Psoas muscle (tissue), 8 donors: ENCODE results near the gene KRTAP10-9. TPM values are rescaled to one million over a fixed set of nuclear protein-coding genes. Genes with fewer than 3 reads are reported as not detected.
"Not testable (repeated sequence)": the region's sequence is repeated elsewhere in the genome, so short reads cannot be mapped to it uniquely, and the experiment has no call there.

Experiments used
- ATAC-seq, 4 donors: fragments of 200-7000 bp; cut with Tn5 transposase; one replicate each; pipeline ENCODE4 v1.9.1; 2020; ENCODE audit warnings: moderate library complexity in 3 of 4, mild to moderate bottlenecking in 2 of 4
- DNase-seq, 2 donors: peaks; one replicate each; pipeline ENCODE4 v3.0.0-alpha.2; 2020
- H3K27ac ChIP-seq: fragments of 200-600 bp; one replicate; pipeline ENCODE4 v1.8.0; 2022
- H3K27me3 ChIP-seq, 3 donors: fragments of 200-600 bp in 1 of 3; one replicate each; pipeline versions ENCODE4 v1.6.1 to v1.8.0; 2013 to 2022; ENCODE audit warnings: low read length in 2 of 3, mild to moderate bottlenecking in 2 of 3, moderate library complexity in 1 of 3; ENCODE audit not compliant: insufficient read depth in 3 of 3
- H3K36me3 ChIP-seq, 2 donors: fragments of 200-600 bp in 1 of 2; one replicate each; pipeline versions ENCODE4 v1.6.1 to v1.8.0; 2013 to 2022; ENCODE audit warnings: low read depth in 1 of 2, mild to moderate bottlenecking in 1 of 2, moderate library complexity in 1 of 2; ENCODE audit not compliant: insufficient read depth in 1 of 2
- H3K4me1 ChIP-seq: fragments of 200-600 bp; one replicate; pipeline ENCODE4 v1.8.0; 2022
- H3K4me3 ChIP-seq: fragments of 200-600 bp; one replicate; pipeline ENCODE4 v1.8.0; 2022; ENCODE audit warnings: mild to moderate bottlenecking
- H3K9me3 ChIP-seq: fragments of 200-600 bp; one replicate; pipeline ENCODE4 v1.8.0; 2022
- WGBS, 3 donors: extraction: QIAGEN DNeasy Blood & Tissue Kit; methylation state at CpG; one replicate each; pipeline versions ENCODE4 v1.1.6 to v1.1.7; 2013; 5-methylcytosine and 5-hydroxymethylcytosine counted together
- intact Hi-C, 2 donors: fragments of 100-400 bp; cut with DNase I; formaldehyde crosslinking; loops; one replicate each; pipeline versions ENCODE4 v1.11.0 to v1.14.2; 2022
- polyA plus RNA-seq, 3 donors: library from polyadenylated mRNA; stranded (reverse); fragments of 200-250 nt; gene quantifications; one replicate each; pipeline ENCODE4 v1.2.3, GENCODE V29; 2013
- total RNA-seq, 4 donors: library from RNA; stranded (reverse); fragmentation: NEBNext Ultra II Directional in 2 of 4; extraction: Animal tissue kit (Norgen Biotek cat#: 25700) in 2 of 4; gene quantifications; one replicate each; pipeline versions ENCODE4 v1.2.1 to v1.2.4, GENCODE V29; 2021 to 2023
- TF ChIP-seq, protein P1 (sequence below): fragments of 200-600 bp; IDR thresholded peaks from one replicate; pipeline ENCODE4 v1.8.0; 2022; ENCODE audit warnings: antibody characterized with exemption
- donor health status: healthy with polysubstance abuse.
- donor health status: DM: no; HTN: no; CAD: no; lungs with moderate emphysema.
- donor health status: Bipolar disorder and iron deficiency.
- donor health status: healthy.
- donor health status: DM: yes; HTN: yes; CAD: no.
- donor health status: DM: no; HTN: no; CAD: no.
- donor health status: DM: no; HTN: no; CAD: no.
- donor health status: DM: yes; HTN: yes; CAD: no.

Gene KRTAP10-9
- total and polyA plus RNA-seq, 7 donors, result not detected

DNA sequence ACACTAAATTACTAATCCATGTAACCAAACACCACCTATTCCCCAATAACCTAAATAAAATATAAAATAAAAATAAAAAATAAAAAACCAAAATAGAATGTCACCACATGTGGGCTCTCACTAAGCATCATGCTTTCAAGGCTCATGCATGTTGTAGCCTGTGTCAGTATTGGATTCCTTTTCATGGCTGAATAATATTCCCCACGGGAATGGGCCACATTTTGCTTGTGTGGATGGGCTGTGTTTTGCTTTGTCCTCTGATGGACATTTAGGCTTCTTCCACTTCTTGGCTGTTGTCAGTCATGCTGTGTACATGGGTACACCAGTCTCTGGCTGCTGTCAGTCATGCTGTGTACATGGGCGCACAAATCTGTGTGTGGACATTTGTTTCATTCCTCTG, 37.8 kb upstream of the KRTAP10-9 start:
- no peak for DNase-seq
- no peak overlapping the region for H3K27ac ChIP-seq
- TF ChIP-seq, protein P1, sequence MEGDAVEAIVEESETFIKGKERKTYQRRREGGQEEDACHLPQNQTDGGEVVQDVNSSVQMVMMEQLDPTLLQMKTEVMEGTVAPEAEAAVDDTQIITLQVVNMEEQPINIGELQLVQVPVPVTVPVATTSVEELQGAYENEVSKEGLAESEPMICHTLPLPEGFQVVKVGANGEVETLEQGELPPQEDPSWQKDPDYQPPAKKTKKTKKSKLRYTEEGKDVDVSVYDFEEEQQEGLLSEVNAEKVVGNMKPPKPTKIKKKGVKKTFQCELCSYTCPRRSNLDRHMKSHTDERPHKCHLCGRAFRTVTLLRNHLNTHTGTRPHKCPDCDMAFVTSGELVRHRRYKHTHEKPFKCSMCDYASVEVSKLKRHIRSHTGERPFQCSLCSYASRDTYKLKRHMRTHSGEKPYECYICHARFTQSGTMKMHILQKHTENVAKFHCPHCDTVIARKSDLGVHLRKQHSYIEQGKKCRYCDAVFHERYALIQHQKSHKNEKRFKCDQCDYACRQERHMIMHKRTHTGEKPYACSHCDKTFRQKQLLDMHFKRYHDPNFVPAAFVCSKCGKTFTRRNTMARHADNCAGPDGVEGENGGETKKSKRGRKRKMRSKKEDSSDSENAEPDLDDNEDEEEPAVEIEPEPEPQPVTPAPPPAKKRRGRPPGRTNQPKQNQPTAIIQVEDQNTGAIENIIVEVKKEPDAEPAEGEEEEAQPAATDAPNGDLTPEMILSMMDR, result no peak
- no peaks in the 10 kb centered on the region for H3K9me3 ChIP-seq
- H3K36me3 ChIP-seq, result no peaks in the 10 kb centered on the region
- H3K4me3 ChIP-seq, result no peak overlapping the region
- no peaks in the 10 kb centered on the region for H3K4me1 ChIP-seq
- 94 to 95% (median 94%) methylated on average over 2 of the region's 2 CpGs for WGBS, 3 donors
- peaks cover 3 to 43% (median 14%) of the 10 kb centered on the region in 3 donors for H3K27me3 ChIP-seq
- intact Hi-C loops, result no loop called here
- no peak for ATAC-seq

DNA sequence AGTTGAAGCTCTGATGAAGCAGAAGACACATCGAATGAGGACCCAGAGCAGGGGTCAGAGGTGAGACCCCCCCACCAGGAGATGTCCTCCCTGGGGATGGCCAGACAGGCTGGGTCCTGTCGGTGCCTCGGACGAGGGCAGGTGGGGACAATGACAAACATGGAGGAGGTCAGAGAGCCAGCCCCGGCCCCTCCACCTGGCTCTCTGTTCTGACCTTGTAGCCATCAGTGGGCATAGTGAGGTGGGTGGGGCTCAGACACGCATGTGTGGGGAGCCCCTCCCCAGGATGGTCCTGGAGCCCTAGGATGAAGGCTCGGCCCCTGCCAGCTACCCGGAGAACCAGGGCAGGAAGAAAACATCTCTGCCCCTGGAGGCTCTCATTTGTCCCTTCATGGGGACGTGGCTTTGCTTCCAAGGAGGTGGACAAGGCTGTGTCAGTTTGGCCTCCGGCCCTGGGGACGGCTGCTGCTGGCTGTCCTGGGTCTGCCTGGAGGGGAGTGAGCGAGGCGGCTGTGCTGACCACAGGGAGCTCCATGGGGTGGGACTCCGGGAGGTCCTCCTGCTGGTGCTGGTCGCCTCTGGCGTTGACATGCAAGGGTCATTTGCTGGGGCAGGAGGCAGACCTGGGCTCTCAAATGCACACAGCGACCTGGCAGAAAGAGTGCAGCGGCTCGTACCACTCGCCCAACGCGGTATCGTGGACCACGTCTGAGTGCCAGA, 37.1 kb upstream of the KRTAP10-9 start:
- TF ChIP-seq, protein P1, result no peak
- ATAC-seq, result no peak
- H3K27ac ChIP-seq, result no peak overlapping the region
- H3K9me3 ChIP-seq, result no peaks in the 10 kb centered on the region
- no peak for DNase-seq
- WGBS, 3 donors, result 57 to 66% (median 60%) methylated on average over 22 to 24 of the region's 24 CpGs
- H3K36me3 ChIP-seq, result no peaks in the 10 kb centered on the region
- no peak overlapping the region for H3K4me3 ChIP-seq
- peaks cover 0 to 41% (median 16%) of the 10 kb centered on the region in 3 donors for H3K27me3 ChIP-seq
- intact Hi-C loops, result no loop called here
- no peaks in the 10 kb centered on the region for H3K4me1 ChIP-seq

DNA sequence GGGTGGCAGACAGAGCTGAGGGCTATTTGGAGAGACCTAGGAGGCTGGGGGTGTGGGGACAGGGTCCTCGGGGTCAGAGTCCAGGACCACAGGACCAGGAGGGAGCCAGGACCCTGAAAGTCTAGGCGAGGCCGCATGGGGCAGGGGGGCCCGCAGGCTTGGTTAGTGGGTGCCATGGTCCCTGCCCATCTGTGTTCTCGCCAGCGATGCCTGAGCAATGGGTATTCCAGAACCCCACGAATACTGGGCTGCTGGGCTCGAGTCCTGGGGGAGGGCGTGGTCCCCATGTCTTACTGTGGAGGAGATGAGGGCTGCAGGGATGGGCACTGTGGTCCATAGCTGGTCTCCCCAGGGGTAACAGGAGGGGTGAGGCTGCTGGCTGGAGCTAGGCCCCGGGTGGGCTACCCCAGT, 36.6 kb upstream of the KRTAP10-9 start:
- Histone ChIP-seq H3K4me3 (no peak overlapping the region), H3K27ac (no peak overlapping the region), H3K4me1 (no peaks in the 10 kb centered on the region), H3K9me3 (no peaks in the 10 kb centered on the region), H3K27me3 (peaks cover 0 to 42% (median 15%) of the 10 kb centered on the region in 3 donors), H3K36me3 (no peaks in the 10 kb centered on the region)
- no peak for ATAC-seq
- DNase-seq, result no peak
- intact Hi-C loops, result no loop called here
- TF ChIP-seq, protein P1, result no peak
- 72 to 82% (median 75%) methylated on average over 9 to 10 of the region's 10 CpGs for WGBS, 3 donors

DNA sequence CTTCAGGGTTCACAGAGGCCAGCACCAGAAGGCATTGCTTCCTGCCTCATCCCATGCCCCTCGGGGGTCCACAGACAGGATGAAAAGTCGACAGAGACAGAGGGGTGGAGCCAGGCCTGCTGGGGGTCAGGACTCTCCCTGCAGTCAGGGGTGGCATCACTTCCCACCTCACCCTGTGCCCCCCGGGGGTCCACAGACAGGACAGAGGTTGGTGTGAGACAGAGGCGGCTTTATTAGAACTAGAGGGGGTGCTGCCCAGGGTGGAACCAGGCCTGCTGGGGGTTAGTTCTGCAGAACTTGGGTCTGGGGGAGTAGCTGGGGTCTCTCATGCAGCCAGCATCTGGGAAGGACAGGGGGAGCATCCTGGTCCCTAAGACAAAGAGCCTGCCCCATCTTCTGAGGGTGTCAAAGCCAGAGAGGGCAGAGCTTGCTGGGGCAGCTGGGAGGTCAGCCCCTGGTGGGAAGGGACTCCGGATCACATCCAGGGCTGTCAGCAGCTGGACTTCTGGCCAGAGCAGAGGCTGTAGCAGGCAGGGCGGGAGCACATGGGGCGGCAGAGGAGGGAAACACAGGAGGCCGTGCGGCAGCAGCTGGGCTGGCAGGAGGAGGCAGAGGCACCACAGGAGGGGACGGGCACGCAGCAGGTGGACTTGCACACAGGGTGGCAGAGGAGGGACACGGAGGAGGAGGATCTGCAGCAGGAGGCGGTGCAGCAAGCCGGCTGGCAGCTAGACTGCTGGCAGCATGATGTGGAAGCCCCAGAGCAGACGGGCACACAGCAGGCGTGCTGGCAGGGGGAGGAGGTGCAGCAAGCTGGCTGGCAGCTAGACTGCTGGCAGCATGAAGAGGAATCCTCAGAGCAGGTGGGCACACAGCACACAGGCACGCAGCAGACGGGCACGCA, 35.7 kb upstream of the KRTAP10-9 start:
- not testable (repeated sequence) for ATAC-seq

DNA sequence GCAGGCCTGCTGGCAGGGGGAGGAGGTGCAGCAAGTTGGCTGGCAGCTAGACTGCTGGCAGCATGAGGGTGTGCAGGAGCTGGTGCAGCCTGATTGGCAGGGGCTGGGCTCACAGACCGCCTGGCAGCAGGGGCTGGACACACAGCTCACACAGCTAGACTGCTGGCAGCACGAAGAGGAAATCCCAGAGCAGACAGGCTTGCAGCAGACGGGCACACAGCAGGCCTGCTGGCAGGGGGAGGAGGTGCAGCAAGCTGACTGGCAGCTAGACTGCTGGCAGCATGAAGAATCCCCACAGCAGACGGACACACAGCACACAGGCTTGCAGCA, 35.1 kb upstream of the KRTAP10-9 start:
- H3K4me1 ChIP-seq, H3K36me3 ChIP-seq, intact Hi-C loops, DNase-seq, H3K9me3 ChIP-seq, H3K27ac ChIP-seq, ATAC-seq, H3K4me3 ChIP-seq: not testable (repeated sequence)
- WGBS, 3 donors, result 8 to 20% (median 14%) methylated on average over 1 to 4 of the region's 4 CpGs
- H3K27me3 ChIP-seq, result peaks cover 0 to 38% (median 11%) of the 10 kb centered on the region in 3 donors

More for the DNA sequence above, 35.7 kb upstream of the KRTAP10-9 start:
- H3K4me3 ChIP-seq, H3K9me3 ChIP-seq, H3K4me1 ChIP-seq, H3K36me3 ChIP-seq, intact Hi-C loops, DNase-seq, H3K27ac ChIP-seq: not testable (repeated sequence)
- 26 to 32% (median 27%) methylated on average over 9 to 18 of the region's 19 CpGs for WGBS, 3 donors
- peaks cover 0 to 38% (median 11%) of the 10 kb centered on the region in 3 donors for H3K27me3 ChIP-seq
